Stomach (tissue), 9 donors: ENCODE measurements around the gene SEPTIN1. TPM values are rescaled to one million over a fixed set of nuclear protein-coding genes. Genes with fewer than 3 reads are reported as not detected.

Source experiments
- DNase-seq, 2 donors: peaks; one replicate each; pipeline versions ENCODE4 v3.0.0 to v3.0.0-alpha.2; 2013 to 2019
- H3K27ac ChIP-seq, 5 donors: fragments of 200-600 bp in 4 of 5; sonication (generic) in 4 of 5; one replicate each; pipeline ENCODE4 v1.5.1; 2013 to 2019; ENCODE audit warnings: mild to moderate bottlenecking in 1 of 5, moderate library complexity in 1 of 5
- H3K27me3 ChIP-seq, 3 donors: fragments of 200-600 bp; sonication (generic); one replicate each; pipeline ENCODE4 v1.5.1; 2017 to 2019; ENCODE audit warnings: mixed run types in 1 of 3
- H3K36me3 ChIP-seq, 4 donors: fragments of 200-600 bp; sonication (generic); 1 replicate in 3 of 4; 2 replicates in 1 of 4; pipeline ENCODE4 v1.5.1; 2016 to 2019
- H3K4me1 ChIP-seq, 4 donors: fragments of 200-600 bp; sonication (generic); one replicate each; pipeline ENCODE4 v1.5.1; 2016 to 2019
- H3K4me3 ChIP-seq, 4 donors: fragments of 200-600 bp; sonication (generic) in 3 of 4; one replicate each; pipeline ENCODE4 v1.5.1; 2016 to 2019; ENCODE audit warnings: mild to moderate bottlenecking in 1 of 4
- H3K9me3 ChIP-seq, 4 donors: fragments of 200-600 bp; sonication (generic); one replicate each; pipeline ENCODE4 v1.5.1; 2016 to 2019
- EP300 ChIP-seq: sonication (generic); formaldehyde crosslinking; IDR thresholded peaks from one replicate; pipeline ENCODE4 v1.6.1; 2017; ENCODE audit warnings: antibody characterized with exemption
- POLR2A ChIP-seq, 4 donors: fragments of 450-650 bp; IDR thresholded peaks; one replicate each; pipeline ENCODE4 v1.6.1; 2016; ENCODE audit warnings: antibody characterized with exemption in 4 of 4, control low read depth in 2 of 4, mild to moderate bottlenecking in 1 of 4, moderate library complexity in 1 of 4
- POLR2AphosphoS5 ChIP-seq, 3 donors: sonication (generic); formaldehyde crosslinking; IDR thresholded peaks; one replicate each; pipeline ENCODE4 v1.6.1; 2016; ENCODE audit warnings: antibody characterized with exemption in 3 of 3
- WGBS, 5 donors: extraction: QIAGEN DNeasy Blood & Tissue Kit in 3 of 5; methylation state at CpG; one replicate each; pipeline versions ENCODE4 v1.1.5 to v1.1.7; 2013 to 2018; 5-methylcytosine and 5-hydroxymethylcytosine counted together
- intact Hi-C: fragments of 100-400 bp; cut with DNase I; formaldehyde crosslinking; loops from one replicate; pipeline ENCODE4 v1.15.1; 2023; ENCODE audit warnings: low total_unique reads
- polyA plus RNA-seq, 3 donors: library from polyadenylated mRNA; stranded (reverse); fragments of 200-250 nt; gene quantifications; one replicate each; pipeline ENCODE4 v1.2.3, GENCODE V29; 2013
- total RNA-seq, 5 donors: library from RNA; depleted of rRNA; stranded (reverse); fragments of >200 nt; gene quantifications; one replicate each; pipeline versions ENCODE4 v1.1.0 to v1.2.3, GENCODE V29; 2014 to 2016
- TF ChIP-seq, protein P1 (sequence below), 7 experiments: fragments of 450-650 bp in 4 of 7; fragments of 200-600 bp in 3 of 7; sonication (generic) in 3 of 7; IDR thresholded peaks; one replicate each; pipeline ENCODE4 v1.5.1; 2016 to 2019; ENCODE audit warnings: antibody characterized with exemption in 7 of 7, control low read depth in 2 of 7, mild to moderate bottlenecking in 1 of 7
- donor health status: healthy with polysubstance abuse.
- donor health status: Bipolar disorder and iron deficiency.
- donor health status: healthy.

The SEPTIN1 gene
- total and polyA plus RNA-seq, 8 donors, result 0.72 to 10.5 (median 5.3) TPM; not detected in 1

DNA sequence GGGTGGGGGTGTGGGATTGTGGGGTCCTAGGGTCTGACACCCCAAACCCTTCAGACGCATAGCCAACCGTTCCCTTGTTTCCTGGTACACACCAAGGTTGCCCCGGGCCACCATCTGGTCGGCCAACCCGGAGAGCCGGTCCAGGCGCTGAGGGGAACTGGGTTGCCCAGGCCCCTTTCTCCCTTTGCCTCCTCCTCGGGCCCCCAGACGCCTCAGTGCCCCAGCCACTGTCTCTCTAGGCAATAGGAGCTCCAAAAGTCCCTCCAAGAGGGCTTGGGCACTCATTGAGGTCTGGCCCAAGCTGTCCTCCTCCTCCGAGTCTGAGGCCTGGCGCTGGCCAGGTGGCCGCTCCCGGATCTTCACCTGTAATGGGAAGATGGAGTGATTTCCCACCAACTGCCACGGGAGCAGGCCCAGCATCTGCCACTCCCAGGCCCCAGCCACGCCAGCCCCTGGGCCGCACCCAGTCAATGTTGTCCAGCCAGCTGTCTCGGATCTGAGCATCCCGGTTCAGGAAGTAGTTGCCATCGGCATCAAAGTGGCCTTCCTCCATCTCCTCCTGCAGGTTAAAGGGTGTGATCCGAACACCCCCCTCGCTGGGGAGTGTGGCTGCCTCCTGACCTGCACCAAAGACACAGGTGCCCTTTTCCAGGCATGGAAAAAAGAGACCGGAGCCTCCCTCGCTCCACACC is 28.8 kb downstream of the SEPTIN1 start:
- peaks cover 38 to 62% (median 58%) of the 10 kb centered on the region in 4 donors for H3K36me3 ChIP-seq
- DNase-seq, result no peak
- 84 to 87% (median 85%) methylated on average over 20 to 23 of the region's 23 CpGs for WGBS, 5 donors
- H3K27ac ChIP-seq, result peak overlapping the region in 4 of 5 donors; percentile 95 to 98 (median 97)
- peaks cover 49 to 75% (median 59%) of the 10 kb centered on the region in 4 donors for H3K4me1 ChIP-seq
- intact Hi-C loops, result no loop called here
- TF ChIP-seq POLR2AphosphoS5 (IDR thresholded peaks at IDR 0.05) (no peak), POLR2A (IDR thresholded peaks at IDR 0.05) (no peak)
- peak overlapping the region in 2 of 4 donors; percentile 89 to 92 for H3K4me3 ChIP-seq
- no peaks in the 10 kb centered on the region for H3K9me3 ChIP-seq
- no peaks in the 10 kb centered on the region for H3K27me3 ChIP-seq

DNA sequence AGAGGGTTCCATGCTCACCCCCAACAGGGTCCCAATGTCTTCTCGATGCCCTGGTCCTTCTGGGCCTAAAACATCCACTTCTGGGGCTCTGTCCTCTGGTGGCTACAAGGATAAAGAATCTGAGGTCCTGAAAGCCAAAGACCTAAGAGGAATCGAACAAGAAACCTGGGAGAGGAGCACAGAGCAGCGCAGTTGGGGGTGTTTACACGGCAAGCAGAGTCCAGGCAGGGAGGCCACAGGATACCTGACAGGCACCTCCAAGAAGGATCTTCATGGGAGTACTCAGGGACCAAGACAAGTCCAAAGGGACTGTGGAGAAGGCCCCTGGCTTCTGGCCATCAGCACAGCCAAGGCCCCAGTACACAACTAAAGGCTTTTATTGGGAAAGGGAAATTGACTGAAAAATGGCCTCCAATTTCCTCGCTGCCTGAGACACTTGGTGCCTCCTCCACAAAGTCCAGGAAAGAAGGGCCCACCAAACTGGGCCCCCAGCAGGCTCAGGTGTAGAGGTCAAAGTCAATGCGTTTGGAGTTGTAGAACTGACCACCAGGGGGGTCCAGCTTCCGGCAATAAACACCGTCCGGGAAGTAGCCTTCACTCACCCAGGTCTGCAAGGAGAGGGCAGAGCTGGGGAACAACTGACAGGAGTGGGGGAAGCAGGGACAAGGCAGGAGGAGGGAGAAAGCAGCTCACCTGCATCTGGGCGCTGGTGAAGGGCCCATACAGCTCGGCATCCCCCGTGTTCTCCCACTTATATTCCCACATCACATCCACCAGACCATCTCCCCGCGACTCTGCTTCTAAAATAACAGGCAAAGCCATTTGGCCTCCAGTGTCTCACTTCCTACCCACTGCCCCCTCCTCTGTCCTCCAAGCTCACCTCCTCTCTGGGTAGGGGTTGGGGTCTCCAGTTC is 29.6 kb downstream of the SEPTIN1 start:
- Histone ChIP-seq H3K9me3 (no peaks in the 10 kb centered on the region), H3K4me1 (peaks cover 49 to 69% (median 59%) of the 10 kb centered on the region in 4 donors), H3K36me3 (peaks cover 29 to 54% (median 50%) of the 10 kb centered on the region in 4 donors), H3K27ac (peak overlapping the region in 4 of 5 donors; percentile 95 to 98 (median 97)), H3K4me3 (peak overlapping the region in 1 of 4 donors; percentile 92), H3K27me3 (no peaks in the 10 kb centered on the region)
- intact Hi-C loops, result no loop called here
- TF ChIP-seq POLR2AphosphoS5 (IDR thresholded peaks at IDR 0.05), result no peak
- TF ChIP-seq POLR2A (IDR thresholded peaks at IDR 0.05), result no peak
- no peak for TF ChIP-seq EP300
- TF ChIP-seq, protein P1, sequence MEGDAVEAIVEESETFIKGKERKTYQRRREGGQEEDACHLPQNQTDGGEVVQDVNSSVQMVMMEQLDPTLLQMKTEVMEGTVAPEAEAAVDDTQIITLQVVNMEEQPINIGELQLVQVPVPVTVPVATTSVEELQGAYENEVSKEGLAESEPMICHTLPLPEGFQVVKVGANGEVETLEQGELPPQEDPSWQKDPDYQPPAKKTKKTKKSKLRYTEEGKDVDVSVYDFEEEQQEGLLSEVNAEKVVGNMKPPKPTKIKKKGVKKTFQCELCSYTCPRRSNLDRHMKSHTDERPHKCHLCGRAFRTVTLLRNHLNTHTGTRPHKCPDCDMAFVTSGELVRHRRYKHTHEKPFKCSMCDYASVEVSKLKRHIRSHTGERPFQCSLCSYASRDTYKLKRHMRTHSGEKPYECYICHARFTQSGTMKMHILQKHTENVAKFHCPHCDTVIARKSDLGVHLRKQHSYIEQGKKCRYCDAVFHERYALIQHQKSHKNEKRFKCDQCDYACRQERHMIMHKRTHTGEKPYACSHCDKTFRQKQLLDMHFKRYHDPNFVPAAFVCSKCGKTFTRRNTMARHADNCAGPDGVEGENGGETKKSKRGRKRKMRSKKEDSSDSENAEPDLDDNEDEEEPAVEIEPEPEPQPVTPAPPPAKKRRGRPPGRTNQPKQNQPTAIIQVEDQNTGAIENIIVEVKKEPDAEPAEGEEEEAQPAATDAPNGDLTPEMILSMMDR (IDR thresholded peaks at IDR 0.05), result no peak
- WGBS, 5 donors, result 82 to 86% (median 85%) methylated on average over 14 of the region's 14 CpGs
- no peak for DNase-seq

DNA sequence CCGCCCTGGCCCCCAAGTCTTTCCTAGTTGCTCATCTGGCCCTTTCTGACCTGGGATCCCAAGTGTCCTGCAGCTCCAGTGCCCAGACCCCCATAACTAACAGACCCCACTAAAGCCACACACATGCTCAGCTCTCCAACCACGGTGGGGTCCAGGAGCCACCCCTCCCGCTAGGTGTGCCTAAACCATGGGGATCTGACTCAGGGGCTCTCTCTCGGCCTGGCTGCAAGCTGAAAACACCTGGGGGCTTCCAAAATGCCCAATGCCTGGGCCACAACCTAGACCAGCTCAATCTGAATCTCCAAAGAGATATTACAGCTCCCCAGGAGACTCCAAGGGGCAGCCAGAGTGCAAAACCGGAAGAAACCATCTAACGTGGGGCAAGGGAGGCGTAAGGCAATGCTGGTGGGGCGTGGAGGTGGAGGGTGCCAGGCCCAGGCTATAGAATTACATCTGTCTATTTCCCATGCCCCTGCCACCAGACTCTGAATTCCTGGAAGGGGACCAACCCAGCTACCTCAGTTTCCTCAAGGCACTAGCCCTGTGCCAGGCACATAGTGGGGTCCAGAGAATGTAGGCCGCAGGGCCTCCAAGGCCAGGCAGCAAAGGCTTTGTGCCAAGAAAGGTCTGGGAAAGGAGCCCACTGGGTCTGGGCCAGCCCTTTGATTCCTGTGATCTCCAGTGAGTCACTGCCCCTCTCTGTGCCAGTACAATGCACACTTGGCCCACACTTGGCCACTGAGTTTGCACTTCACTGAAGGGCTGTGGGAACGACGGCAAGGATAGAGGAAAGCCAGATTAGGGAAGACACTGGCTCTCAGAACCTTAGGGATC is 30.6 kb downstream of the SEPTIN1 start:
- Histone ChIP-seq H3K4me3 (no peak overlapping the region), H3K9me3 (no peaks in the 10 kb centered on the region), H3K36me3 (peaks cover 26 to 45% (median 41%) of the 10 kb centered on the region in 4 donors), H3K27me3 (no peaks in the 10 kb centered on the region), H3K27ac (peak overlapping the region in 4 of 5 donors; percentile 95 to 98 (median 97)), H3K4me1 (peaks cover 45 to 60% (median 51%) of the 10 kb centered on the region in 4 donors)
- intact Hi-C loops, result no loop called here
- DNase-seq, result peak in 1 of 2 donors; percentile 92
- TF ChIP-seq POLR2AphosphoS5 (IDR thresholded peaks at IDR 0.05) (peak in 2 of 3 donors; percentile 66 to 91), POLR2A (IDR thresholded peaks at IDR 0.05) (no peak), EP300 (no peak)
- TF ChIP-seq, protein P1 (IDR thresholded peaks at IDR 0.05), result no peak
- WGBS, 5 donors, result 59 to 65% (median 62%) methylated on average over 11 of the region's 11 CpGs

DNA sequence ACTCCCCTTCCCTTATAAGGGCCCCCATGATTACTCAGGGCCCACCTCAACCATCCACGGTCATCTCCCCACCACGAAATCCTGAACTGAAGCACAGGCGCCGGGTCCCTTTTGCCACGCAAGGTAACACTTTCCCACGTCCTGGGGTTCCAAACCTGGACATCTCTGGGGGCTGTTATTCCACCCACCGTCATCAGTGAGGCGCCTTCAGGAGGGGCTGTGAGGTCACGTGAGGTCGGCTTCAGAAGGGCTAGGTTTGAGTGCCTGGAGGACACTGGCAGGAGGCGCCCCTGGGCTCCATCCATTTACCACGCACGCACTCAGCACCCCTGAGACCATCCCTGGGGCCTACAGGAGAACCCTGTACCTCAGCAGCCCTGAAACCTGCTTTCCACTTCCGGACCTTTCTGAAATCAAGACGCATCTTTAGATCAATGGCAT is 31.3 kb downstream of the SEPTIN1 start:
- H3K4me1 ChIP-seq, result peaks cover 37 to 52% (median 43%) of the 10 kb centered on the region in 4 donors
- DNase-seq, result no peak
- intact Hi-C loops, result no loop called here
- H3K4me3 ChIP-seq, result no peak overlapping the region
- H3K36me3 ChIP-seq, result peaks cover 26 to 45% (median 41%) of the 10 kb centered on the region in 4 donors
- no peaks in the 10 kb centered on the region for H3K9me3 ChIP-seq
- no peaks in the 10 kb centered on the region for H3K27me3 ChIP-seq
- WGBS, 5 donors, result 84 to 93% (median 91%) methylated on average over 13 to 15 of the region's 15 CpGs
- peak overlapping the region in 2 of 5 donors; percentile 97 to 98 for H3K27ac ChIP-seq
- TF ChIP-seq, protein P1 (IDR thresholded peaks at IDR 0.05), result no peak
- TF ChIP-seq EP300, result no peak
- no peak for TF ChIP-seq POLR2AphosphoS5 (IDR thresholded peaks at IDR 0.05)
- TF ChIP-seq POLR2A (IDR thresholded peaks at IDR 0.05), result no peak
